Measurements from ENCODE around the gene NXNL1. TPM values are rescaled to one million over a fixed set of nuclear protein-coding genes. Genes with fewer than 3 reads are reported as not detected.

The NXNL1 gene
- total and polyA plus RNA-seq, 2 of the 13 experiments (the other 11 are each of a cell fraction or from before 2014, with no cell fraction given) = not detected

DNA sequence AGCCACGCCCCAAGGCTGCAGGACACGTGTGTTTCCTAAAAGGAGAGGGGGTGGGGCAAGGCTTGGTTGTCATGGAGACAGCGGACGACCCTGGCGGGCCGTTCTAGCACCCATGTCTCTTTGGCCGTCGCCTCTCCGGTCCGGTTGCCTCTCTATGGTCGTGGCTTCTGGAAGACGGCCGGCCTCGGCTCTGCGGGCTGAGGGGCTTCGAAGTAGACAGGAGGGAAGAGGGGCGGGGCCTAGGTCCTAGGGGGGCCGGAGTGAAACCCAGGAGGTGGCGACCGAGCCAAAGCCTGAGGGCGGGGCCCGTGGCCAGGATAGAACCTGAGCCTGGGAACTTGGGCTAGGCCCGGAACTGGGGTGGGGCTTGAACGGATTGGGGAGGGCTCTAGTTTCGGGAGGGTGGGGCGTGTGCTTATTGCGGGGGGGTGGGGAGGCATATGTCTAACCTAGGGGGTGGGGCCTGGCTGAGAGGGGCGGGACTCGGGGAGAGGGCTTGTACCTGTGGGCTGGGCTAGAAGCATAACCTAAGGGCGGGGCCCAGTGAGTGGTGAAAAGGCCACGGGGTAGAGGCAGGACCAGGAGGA is 8.8 kb upstream of the NXNL1 start (continued):
- TF ChIP-seq, protein P1, sequence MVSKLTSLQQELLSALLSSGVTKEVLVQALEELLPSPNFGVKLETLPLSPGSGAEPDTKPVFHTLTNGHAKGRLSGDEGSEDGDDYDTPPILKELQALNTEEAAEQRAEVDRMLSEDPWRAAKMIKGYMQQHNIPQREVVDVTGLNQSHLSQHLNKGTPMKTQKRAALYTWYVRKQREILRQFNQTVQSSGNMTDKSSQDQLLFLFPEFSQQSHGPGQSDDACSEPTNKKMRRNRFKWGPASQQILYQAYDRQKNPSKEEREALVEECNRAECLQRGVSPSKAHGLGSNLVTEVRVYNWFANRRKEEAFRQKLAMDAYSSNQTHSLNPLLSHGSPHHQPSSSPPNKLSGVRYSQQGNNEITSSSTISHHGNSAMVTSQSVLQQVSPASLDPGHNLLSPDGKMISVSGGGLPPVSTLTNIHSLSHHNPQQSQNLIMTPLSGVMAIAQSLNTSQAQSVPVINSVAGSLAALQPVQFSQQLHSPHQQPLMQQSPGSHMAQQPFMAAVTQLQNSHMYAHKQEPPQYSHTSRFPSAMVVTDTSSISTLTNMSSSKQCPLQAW (CRISPR knock-in tag; IDR thresholded peaks at IDR 0.05) = peak; percentile 58; the same call in 1 of the 2 replicates
- no peak for TF ChIP-seq USF2 (IDR thresholded peaks at IDR 0.05; ENCODE audit: low read depth, low read length)
- TF ChIP-seq USF2 (CRISPR knock-in tag; IDR thresholded peaks at IDR 0.05; ENCODE audit: borderline replicate concordance) = peak; percentile 54
- 0 out of 2 replicates have a peak, but pooled peaks have one; percentile 55 for TF ChIP-seq ZNF879 (CRISPR knock-in tag; IDR thresholded peaks at IDR 0.05)
- peak; percentile 55 for TF ChIP-seq TARDBP (CRISPR knock-in tag; IDR thresholded peaks at IDR 0.05)
- peak; percentile 80 for TF ChIP-seq SAP130 (CRISPR knock-in tag; IDR thresholded peaks at IDR 0.05; ENCODE audit: low read depth)
- TF ChIP-seq MED1 (CRISPR knock-in tag; IDR thresholded peaks at IDR 0.05) = 0 out of 2 replicates have a peak, but pooled peaks have one; percentile 11
- TF ChIP-seq TAF15 (IDR thresholded peaks at IDR 0.05; ENCODE audit: low read depth, low read length, poor library complexity, severe bottlenecking) = peak; percentile 49
- 0 out of 2 replicates have a peak, but pooled peaks have one; percentile 48 for TF ChIP-seq ZNF280B (CRISPR knock-in tag; IDR thresholded peaks at IDR 0.05; ENCODE audit: borderline replicate concordance)
- peak; percentile 60; the same call in 1 of the 2 replicates for TF ChIP-seq ZFP90 (CRISPR knock-in tag; IDR thresholded peaks at IDR 0.05; ENCODE audit: borderline replicate concordance)
- TF ChIP-seq KLF12 (CRISPR knock-in tag; IDR thresholded peaks at IDR 0.05; ENCODE audit: borderline replicate concordance) = peak; percentile 80; the same call in 1 of the 2 replicates
- TF ChIP-seq, protein P2, sequence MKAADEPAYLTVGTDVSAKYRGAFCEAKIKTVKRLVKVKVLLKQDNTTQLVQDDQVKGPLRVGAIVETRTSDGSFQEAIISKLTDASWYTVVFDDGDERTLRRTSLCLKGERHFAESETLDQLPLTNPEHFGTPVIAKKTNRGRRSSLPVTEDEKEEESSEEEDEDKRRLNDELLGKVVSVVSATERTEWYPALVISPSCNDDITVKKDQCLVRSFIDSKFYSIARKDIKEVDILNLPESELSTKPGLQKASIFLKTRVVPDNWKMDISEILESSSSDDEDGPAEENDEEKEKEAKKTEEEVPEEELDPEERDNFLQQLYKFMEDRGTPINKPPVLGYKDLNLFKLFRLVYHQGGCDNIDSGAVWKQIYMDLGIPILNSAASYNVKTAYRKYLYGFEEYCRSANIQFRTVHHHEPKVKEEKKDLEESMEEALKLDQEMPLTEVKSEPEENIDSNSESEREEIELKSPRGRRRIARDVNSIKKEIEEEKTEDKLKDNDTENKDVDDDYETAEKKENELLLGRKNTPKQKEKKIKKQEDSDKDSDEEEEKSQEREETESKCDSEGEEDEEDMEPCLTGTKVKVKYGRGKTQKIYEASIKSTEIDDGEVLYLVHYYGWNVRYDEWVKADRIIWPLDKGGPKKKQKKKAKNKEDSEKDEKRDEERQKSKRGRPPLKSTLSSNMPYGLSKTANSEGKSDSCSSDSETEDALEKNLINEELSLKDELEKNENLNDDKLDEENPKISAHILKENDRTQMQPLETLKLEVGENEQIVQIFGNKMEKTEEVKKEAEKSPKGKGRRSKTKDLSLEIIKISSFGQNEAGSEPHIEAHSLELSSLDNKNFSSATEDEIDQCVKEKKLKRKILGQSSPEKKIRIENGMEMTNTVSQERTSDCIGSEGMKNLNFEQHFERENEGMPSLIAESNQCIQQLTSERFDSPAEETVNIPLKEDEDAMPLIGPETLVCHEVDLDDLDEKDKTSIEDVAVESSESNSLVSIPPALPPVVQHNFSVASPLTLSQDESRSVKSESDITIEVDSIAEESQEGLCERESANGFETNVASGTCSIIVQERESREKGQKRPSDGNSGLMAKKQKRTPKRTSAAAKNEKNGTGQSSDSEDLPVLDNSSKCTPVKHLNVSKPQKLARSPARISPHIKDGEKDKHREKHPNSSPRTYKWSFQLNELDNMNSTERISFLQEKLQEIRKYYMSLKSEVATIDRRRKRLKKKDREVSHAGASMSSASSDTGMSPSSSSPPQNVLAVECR (CRISPR knock-in tag; IDR thresholded peaks at IDR 0.05; ENCODE audit: borderline replicate concordance) = peak; percentile 74

All from HepG2 (cell line).